Hindlimb muscle (tissue), 1 donor: ENCODE measurements around the gene PTPRC. TPM values are rescaled to one million over a fixed set of nuclear protein-coding genes. Genes with fewer than 3 reads are reported as not detected.

Source experiments
- DNase-seq: peaks from one replicate; pipeline ENCODE4 v3.0.0-alpha.2; 2013
- polyA plus RNA-seq: library from polyadenylated mRNA; unstranded; fragments of 120-200 nt; gene quantifications from one replicate; pipeline ENCODE4 v1.2.1, GENCODE V29; 2013; ENCODE audit not compliant: insufficient read length

The PTPRC gene
- polyA plus RNA-seq, 1 donor, result 6.9 TPM

DNA sequence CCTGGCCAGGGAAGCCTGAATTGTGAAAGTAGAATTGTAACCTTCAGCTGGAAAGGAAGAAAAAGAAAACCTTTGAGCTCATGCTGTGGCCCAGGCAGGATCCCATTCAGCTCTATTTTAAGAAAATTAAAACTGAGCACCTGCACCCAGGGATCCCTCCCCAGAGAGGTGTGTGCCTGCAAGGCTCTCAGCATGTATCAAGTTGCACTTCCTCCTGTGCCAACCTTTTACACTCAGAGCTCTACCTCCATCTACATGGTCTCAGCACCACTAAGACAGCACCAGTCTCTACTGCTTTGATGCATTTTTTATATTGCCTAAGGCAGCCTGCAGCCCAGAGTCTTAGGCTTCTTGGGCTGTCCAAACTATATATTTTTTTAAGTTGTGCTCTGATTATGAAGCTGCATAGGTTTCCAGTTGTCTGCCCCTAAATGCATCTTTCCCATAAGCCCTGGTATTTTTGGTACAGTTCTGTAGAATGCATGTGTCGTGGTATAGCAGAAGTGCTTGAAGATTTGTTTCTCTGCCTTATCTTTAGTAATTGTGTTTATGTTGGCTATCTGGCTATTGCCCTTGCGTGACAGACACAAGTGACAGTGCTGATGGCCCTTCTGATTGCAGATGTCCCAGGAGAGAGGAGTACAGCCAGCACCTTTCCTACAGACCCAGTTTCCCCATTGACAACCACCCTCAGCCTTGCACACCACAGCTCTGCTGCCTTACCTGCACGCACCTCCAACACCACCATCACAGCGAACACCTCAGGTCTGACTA lies 63.1 kb downstream of the PTPRC start:
- DNase-seq, result no peak

DNA sequence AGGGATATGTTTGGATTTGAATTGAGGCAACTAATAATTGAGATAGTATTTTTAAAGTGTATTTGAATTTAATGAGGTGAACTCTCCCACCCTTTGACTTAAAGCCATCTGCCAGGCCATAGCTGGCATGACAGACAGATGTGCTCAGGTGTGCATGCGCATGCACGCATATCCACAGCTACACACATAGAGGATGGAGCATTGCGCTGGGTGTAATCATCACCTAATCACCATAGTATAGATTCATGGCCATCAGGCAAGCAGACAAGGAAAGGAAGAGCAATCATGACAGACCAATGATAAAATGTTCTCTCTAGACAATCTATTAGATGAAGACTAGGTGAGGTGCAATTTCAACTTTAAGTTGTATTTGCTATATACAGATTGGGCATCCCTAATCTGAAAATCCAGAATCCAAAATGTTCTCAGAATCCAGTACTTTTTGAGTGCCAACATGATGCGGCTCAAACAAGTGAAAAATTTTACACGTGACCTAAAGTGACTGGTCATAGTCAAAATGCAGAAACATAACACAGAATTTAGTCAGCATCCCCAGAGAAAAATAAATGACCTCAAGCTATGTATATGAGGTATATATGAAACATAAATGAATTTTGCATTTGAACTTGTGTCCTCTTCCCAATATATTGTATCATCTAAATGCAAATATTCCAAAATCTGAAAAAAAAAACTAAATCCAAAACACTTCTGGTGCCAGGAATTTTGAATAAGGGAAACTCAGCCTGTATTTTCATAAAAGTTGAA lies 70.1 kb downstream of the PTPRC start:
- no peak for DNase-seq

DNA sequence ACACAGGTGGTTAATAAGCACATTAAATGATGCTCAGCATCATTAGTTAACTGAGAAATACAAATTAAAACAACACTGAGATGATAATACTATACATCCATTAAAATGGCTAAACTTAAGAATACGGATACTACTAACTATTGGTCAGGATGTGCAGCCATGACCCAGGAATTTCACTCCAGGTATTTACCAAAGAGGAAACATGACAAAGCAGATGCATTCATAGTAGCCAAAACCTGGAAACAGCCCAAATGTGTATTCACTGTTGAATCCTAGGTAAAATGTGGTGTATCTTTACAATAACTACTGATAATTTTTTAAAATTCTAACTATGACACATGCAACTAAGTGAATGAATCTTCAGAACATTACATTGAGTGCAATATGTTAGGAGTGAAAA lies 73.0 kb downstream of the PTPRC start:
- DNase-seq, result no peak

DNA sequence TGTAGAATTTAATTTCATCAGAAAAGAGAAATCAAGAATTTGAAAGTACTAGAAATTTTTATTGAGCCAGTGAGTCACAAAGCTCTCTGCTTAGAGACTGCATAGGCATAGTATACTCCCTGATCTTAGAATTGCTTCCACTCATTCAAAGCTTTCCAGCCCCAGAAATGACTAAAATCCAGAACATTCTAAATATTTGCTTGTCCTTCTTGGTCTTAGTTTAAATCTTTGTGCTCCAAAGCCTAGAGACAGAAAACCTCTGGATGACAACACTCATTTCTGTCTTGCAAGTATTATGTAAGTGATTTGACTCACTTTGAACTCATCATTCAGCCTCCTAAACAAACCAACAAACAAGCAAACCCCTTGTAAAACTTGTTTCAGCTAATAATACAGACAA lies 74.2 kb downstream of the PTPRC start:
- DNase-seq, result no peak

DNA sequence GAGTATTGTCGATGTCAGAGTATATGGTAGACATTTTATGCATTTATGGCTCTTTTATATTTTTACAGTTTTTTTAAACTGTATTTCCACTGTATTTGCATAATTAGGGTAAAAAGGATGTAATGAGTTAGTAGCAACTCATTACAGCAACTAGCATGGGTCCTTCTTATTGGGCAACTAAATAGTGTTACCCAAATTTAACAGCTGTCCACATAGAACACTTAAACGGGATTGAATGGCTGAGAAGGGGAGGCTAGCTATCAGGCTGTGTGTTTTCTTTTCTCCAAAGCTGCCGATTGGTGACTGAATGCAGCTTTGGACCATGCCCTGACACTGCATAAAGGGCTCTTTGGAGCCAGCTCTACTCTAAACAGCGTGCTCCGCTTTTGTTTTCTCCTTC lies 75.4 kb downstream of the PTPRC start:
- DNase-seq, result no peak

DNA sequence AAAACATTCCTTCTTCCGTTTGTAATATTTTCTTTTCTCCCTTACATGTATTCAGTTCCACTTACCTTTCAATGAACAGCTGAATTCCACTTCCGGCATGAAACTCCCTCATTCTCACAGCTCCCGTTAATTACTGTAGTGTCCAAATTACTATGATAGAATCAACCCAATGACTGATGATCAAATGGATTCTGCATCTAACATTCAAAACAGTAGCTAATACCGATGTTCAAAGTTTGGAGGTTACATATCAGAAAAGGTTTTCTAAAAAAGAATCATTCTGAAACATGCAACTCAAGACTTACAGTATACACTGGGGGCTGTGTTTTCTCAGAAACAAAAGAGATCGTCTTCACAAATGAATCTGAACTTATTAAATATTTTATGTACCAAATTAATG lies 77.2 kb downstream of the PTPRC start:
- DNase-seq, result no peak

DNA sequence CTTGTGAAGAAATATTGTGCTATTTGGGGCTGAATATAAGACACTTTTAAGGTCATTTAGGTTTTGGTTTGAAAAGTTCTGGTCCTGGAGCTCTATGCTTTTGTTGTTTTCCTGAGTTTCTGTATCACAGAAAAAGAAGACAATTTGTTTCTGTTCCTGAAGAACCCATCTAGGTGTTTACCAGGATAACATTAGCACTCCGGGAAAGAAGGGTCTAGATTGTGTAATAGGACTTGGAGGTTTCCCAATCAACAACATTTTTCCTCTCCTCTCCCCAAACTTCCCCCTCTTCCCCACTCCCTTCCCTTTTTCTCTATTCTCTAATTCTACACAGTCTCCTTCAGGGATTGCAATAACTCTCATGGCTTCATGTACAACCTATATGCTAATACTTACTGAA lies 78.7 kb downstream of the PTPRC start:
- no peak for DNase-seq

DNA sequence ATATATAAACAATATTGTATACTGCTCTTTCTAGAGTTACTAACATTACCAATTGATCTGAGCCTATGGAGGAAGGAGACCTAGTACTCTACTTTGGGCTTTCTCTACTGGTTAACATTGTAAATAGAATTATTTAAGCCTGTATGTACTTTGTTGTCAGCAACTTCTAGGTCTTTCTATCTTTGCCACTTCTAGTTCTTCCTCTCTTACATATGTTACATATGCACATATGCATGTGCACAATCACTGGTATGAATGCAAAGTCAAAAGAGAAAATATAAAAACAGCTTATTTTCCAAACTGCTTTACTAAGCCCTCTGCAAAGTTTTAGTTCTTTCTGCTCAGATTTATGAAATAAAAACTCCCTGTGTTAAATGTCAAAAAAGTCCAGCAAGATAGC lies 84.3 kb downstream of the PTPRC start:
- no peak for DNase-seq

DNA sequence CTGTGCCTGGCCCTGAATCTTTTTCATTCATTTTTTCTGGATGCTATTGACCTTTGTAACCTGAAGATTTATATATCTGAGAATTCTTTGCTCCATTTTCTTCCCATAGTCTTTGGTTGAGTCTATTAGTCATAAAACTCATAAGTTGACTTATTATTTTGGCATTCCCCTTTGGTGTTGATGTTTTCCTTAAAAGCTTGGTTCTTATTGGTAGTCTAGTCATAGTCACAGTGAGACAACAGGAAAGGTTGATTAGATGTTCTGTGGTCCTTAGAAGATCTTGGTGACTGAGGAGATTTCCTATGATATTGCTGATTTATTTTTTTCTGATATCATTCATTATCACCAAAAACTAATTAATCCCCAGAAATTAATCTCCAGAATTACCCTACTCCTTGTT lies 86.2 kb downstream of the PTPRC start:
- DNase-seq, result no peak

DNA sequence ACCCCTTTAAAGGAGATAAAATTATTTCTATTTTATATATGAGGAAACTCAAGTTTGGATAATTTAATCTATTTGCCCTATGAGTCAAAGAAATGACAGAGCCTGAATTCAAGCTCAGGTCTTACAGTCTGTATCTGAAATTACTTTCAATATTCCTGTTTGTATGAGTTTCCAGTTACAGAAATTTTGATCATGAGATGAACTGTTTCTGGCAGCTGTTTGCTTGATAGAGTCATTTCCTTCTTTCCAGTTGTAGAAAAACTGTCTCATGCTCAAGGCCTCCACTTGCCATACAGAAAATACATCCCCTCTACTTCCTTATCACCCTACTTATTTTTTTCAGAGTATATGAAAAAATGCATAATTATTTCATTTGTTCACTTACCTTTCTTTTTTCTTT lies 87.6 kb downstream of the PTPRC start:
- DNase-seq, result no peak

DNA sequence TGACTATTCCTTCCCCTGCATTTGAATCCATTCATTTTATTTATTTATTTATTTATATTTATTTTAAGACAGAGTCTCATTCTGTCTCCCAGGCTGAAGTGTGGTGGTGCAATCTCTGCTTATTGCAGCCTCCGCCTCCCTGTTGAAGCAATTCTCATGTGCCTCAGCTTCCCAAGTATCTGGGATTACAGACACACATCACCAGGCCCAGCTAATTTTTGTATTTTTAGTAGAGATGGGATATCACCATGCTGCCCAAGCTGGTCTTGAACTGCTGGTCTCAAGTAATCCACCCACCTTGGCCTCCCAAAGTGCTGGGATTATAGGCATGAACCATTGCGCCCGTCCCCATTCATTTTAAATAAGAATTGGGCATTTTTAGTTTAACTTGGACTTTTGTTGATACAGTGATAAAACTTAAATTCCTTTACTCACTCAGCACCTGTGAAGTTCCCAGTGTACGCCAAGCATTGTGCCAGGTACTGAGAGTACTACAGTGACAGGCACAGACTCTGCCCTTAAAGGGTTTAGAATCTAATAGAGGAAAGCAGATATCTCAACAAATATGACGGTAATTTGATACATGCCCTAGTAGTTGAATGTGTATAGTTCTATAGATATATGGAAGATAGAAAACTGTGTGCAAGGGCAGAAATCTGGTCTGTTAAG lies 90.5 kb downstream of the PTPRC start:
- no peak for DNase-seq

DNA sequence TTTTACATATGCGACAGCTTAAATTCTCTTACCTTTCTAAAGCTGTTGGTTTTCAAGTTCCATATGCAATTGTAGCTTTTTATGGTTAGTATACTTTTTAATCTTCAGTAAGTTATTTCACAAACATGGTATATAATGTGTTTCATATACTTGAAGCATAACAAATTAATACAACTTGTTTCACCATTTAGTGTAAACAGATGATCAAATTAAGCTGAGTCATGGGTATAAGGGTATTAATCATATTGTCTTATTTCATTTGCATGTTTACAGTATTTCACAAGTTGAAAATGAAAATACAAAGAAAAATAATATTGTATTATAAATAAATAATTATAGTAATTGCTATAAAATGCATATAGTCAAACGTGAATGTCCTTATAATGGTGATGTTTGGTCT lies 92.1 kb downstream of the PTPRC start:
- no peak for DNase-seq

DNA sequence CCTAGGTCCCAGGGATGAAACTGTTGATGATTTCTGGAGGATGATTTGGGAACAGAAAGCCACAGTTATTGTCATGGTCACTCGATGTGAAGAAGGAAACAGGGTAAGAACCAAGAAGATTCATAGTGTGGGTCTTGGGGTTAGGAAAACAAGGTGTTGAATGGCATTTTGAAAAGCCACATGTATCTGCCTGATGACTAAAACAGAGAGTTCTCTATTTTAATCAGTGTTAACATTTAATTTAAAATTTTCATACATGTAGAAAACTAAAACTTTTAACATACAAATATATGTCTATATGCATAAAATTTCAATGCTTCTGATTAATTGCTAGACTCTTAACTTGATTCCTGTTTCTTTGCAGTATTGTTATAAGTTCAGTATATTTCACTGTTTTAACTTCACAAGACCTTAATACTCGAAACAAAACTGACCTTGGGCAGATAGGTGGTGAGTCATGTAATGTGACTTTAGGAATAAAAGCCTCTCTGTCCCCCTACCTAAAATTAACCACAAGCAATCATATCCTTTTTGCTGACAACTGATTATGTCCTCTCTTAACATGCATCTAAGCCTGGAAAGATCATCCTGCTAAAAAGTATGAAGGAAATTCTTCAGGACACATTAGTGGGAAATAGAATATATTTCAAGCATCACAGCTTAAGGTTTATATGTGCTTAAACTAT lies 95.6 kb downstream of the PTPRC start:
- DNase-seq, result no peak

DNA sequence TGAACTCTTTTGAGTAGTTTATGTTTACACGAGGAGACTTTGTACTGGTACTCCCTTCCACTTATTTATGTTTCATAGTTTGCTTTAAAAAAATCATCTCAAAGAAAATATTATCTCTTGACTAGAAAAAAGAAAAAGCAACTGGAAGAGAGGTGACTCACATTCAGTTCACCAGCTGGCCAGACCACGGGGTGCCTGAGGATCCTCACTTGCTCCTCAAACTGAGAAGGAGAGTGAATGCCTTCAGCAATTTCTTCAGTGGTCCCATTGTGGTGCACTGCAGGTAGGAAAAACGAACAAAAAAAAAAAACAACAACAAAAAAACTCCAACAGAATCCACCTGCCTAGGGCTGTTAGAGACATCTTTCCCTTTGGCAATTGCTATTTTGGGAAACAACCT lies 102.9 kb downstream of the PTPRC start:
- DNase-seq, result no peak

DNA sequence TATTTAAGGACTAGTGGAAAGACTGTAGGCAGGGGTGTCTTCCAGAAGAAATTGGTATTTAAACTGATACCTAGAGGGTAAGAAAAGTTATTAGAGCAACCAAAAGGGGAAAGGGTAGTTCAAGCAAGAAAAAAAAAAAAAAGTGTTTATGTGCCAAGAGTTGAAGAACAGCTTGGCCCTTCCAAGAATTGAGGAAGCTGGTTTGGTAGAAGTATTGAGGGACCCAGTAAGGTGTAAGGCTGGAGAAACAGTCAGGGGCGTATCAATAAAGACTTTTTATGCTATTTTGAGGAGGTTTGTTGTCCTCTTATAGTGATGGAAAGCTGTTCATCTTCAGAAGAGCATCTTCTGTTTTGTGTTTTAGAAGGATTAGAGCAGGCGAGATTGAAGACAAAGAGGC lies 108.3 kb downstream of the PTPRC start:
- no peak for DNase-seq

DNA sequence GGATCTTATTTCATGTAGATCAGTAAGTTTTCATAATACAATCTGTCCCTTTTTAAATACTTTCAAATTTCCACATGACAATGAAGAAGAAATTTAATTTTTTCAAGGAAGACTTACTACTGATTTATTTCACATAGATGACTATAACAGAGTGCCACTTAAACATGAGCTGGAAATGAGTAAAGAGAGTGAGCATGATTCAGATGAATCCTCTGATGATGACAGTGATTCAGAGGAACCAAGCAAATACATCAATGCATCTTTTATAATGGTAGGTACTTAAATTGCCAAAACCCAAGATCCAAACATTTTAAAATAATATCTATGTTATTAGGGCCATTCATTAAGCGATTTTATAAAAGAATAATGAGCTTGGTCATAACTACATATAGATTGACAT lies 110.4 kb downstream of the PTPRC start:
- DNase-seq, result no peak

DNA sequence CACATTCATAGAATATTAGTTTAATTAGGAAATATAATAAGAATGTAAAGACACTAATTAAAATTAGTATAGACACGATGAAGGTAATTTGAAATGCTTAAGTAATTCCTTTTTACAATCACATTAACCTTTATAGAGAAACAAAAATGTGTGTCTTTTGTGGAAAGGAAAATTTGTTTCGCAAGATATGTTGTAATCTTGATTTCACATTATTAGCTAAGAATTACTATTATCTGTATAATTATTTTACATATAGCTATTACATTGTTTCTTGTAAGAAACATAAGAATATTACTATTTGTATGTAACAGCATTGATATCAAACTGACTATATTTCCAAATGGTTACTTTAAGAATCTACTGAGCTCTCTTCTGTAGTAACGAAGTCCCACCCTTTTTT lies 111.2 kb downstream of the PTPRC start:
- DNase-seq, result no peak

DNA sequence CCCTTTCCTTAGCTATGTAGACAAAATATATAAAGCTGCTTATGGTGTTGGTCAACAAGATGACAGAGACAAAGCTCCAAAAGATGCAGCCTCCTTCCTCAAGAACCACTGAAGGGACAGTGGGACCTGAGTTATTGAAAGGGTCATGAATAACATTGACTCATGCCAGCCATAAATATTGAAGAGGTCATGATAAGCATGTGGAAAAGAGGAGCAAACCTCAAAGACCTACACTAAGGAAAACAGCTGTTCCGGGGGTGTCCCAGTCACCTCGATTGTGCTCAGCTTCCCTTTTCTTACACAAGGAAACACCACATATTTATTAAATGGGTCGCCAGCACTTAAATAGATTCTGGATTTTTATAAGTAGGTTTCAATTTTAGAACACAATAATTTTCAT lies 112.9 kb downstream of the PTPRC start:
- DNase-seq, result no peak

DNA sequence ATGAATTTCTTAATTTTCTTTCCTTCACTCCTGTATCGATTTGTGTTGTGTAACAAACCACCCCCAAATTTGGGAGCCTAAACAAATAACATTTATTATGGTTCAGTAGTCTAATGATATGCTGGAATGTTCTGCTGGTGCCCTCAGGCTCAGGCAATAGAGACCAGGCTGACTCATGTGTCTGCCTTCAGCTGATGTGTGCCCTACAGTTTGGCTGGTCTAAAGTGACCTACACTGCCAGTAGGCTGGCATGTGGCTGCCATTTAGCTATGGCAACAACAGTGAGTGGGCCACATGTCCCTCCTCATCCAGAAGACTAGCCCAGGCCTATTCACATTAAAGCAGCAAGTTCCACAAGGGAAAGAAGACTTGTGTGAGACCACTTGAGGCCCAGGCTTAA lies 115.8 kb downstream of the PTPRC start:
- DNase-seq, result no peak

DNA sequence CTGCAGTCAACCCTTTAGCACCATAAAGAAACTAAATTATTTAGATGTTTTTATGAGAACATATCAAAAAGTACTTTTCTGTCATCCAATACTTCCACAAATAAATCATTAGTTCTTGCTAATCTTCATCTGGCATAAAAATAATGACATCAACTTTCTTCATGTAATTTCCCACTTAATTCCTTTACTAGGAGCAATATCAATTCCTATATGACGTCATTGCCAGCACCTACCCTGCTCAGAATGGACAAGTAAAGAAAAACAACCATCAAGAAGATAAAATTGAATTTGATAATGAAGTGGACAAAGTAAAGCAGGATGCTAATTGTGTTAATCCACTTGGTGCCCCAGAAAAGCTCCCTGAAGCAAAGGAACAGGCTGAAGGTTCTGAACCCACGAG lies 116.9 kb downstream of the PTPRC start:
- DNase-seq, result no peak

DNA sequence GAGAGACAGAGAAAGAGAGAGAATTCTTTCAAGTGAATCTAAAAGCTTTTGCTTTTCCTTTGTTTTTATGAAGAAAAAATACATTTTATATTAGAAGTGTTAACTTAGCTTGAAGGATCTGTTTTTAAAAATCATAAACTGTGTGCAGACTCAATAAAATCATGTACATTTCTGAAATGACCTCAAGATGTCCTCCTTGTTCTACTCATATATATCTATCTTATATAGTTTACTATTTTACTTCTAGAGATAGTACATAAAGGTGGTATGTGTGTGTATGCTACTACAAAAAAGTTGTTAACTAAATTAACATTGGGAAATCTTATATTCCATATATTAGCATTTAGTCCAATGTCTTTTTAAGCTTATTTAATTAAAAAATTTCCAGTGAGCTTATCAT lies 117.6 kb downstream of the PTPRC start:
- DNase-seq, result no peak

DNA sequence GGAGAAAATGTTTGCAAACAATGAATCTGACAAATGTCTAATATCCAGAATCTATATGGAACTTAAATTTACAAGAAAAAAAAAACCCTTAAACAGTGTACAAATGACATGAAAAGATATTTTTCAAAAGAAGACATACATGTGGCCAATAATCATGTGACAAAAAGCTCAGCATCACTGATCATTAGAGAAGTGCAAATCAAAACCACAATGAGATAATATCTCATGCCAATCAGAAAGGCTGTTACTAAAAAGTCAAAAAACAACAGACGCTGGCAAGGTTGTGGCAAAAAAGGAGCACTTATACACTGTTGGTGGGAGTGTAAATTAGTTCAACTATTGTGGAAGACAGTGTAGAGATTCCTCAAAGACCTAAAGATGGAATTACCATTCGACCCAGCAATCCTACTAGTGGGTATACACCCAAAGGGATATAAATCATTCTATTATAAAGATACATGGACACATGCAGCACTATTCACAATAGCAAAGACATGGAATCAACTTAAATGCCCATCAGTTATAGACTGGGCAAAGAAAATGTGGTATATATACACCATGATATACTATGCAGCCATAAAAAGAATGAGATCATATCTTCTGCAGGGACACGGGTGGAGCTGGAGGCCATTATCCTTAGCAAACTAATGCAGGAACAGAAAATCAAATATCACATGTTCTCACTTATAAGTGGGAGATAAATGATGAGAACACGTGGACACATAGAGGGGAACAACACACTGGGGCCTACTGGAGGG lies 123.2 kb downstream of the PTPRC start:
- no peak for DNase-seq
